RCC 7860 (cell line): ENCODE measurements around the gene UBE2E2.

ENCODE experiments used
- DNase-seq: peaks from one replicate; pipeline ENCODE4 v3.0.0-alpha.2; 2015; ENCODE audit warnings: low spot score
- FAIRE-seq: peaks from 2 replicates; lab custom pipeline; 2012; peaks lifted over from hg19 to GRCh38; lab: Jason Lieb, UNC

Gene UBE2E2

GRCh38 chr3:23192816-23193215 is 10.3 kb upstream of the UBE2E2 start:
- no peak for FAIRE-seq
- no peak for DNase-seq

- FAIRE-seq, result no peak
- DNase-seq, result no peak
Measured at GRCh38 chr3:23193831-23194230, 9.3 kb upstream of the UBE2E2 start.

GRCh38 chr3:23198801-23199200 is 4.3 kb upstream of the UBE2E2 start:
- FAIRE-seq (no peak), DNase-seq (no peak)

GRCh38 chr3:23199649-23200048 is 3.5 kb upstream of the UBE2E2 start:
- FAIRE-seq, result no peak
- no peak for DNase-seq

- no peak for DNase-seq
- no peak for FAIRE-seq
Measured at GRCh38 chr3:23201154-23201838, 1.8 kb upstream of the UBE2E2 start.

GRCh38 chr3:23202203-23202920 is 765 bp upstream of the UBE2E2 start:
- no peak for FAIRE-seq
- DNase-seq, result no peak

- DNase-seq, result no peak
- FAIRE-seq, result no peak
Measured at GRCh38 chr3:23203708-23204330, 692 bp downstream of the UBE2E2 start.

GRCh38 chr3:23206366-23206765 is 3.2 kb downstream of the UBE2E2 start:
- DNase-seq (no peak), FAIRE-seq (no peak)

GRCh38 chr3:23209103-23209502 is 6.0 kb downstream of the UBE2E2 start:
- FAIRE-seq (no peak), DNase-seq (no peak)

- DNase-seq (no peak), FAIRE-seq (no peak)
Measured at GRCh38 chr3:23209747-23210487, 6.8 kb downstream of the UBE2E2 start.

GRCh38 chr3:23213813-23214212 is 10.7 kb downstream of the UBE2E2 start:
- FAIRE-seq (no peak), DNase-seq (no peak)

- FAIRE-seq (no peak), DNase-seq (no peak)
Measured at GRCh38 chr3:23217872-23218554, 14.9 kb downstream of the UBE2E2 start.

GRCh38 chr3:23219117-23219516 is 16.0 kb downstream of the UBE2E2 start:
- no peak for DNase-seq
- FAIRE-seq, result peak; percentile 28

- FAIRE-seq (no peak), DNase-seq (no peak)
Measured at GRCh38 chr3:23219552-23219951, 16.4 kb downstream of the UBE2E2 start.

GRCh38 chr3:23221136-23221535 is 18.0 kb downstream of the UBE2E2 start:
- no peak for DNase-seq
- no peak for FAIRE-seq

- DNase-seq, result no peak
- FAIRE-seq, result no peak
Measured at GRCh38 chr3:23232016-23232415, 28.9 kb downstream of the UBE2E2 start.

- no peak for FAIRE-seq
- no peak for DNase-seq
Measured at GRCh38 chr3:23232854-23233253, 29.7 kb downstream of the UBE2E2 start.

GRCh38 chr3:23235264-23235663 is 32.1 kb downstream of the UBE2E2 start:
- DNase-seq (no peak), FAIRE-seq (no peak)

GRCh38 chr3:23236890-23237289 is 33.8 kb downstream of the UBE2E2 start:
- no peak for DNase-seq
- no peak for FAIRE-seq

- FAIRE-seq, result no peak
- DNase-seq, result no peak
Measured at GRCh38 chr3:23238156-23238555, 35.0 kb downstream of the UBE2E2 start.

GRCh38 chr3:23238578-23238977 is 35.5 kb downstream of the UBE2E2 start:
- no peak for DNase-seq
- FAIRE-seq, result no peak
